Stimulated activated CD4-positive, alpha-beta T cell treated with anti-CD3 and anti-CD28 coated beads, Interleukin-1b, Interleukin-23, amount 100 ng/mL, for 1 hour (primary cell): ENCODE measurements around the gene COA1.

Experiments
- DNase-seq, 2 donors: peaks; one replicate each; pipeline ENCODE4 v3.0.0-alpha.2; 2020; ENCODE audit warnings: low read depth in 2 of 2

Gene COA1

DNA sequence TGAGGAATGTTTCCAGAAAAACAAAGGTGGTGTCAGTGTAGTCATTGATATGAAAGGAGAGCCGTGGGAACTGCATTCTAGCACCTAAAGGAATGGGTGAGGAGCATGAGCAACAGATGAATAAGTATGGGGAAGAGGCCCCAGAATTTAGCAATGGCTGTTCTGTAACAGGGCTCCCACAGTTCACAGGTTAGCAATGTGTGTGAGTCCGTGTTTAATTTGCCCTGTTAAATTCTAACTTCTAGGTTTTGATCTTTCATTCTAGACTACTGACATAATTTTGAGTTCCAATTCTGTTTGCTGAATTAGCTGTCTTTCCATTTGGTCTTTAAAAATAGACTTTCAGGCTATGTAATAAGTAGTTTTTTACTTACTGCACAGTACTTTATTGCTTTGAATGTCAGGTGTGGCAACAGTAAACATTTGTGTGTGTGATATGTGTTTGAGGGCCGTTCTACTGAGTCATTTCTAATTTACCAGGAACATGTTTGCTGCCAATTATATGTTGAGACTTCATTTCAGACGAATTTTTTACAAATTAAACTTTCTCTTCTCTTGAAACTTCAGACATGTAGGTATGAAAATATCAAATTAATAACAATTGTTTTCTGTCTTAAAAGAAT lies 137.7 kb downstream of the COA1 start:
- DNase-seq = no peak

GRCh38 chr7:43590862-43591557 lies 138.3 kb downstream of the COA1 start:
- no peak for DNase-seq

DNA sequence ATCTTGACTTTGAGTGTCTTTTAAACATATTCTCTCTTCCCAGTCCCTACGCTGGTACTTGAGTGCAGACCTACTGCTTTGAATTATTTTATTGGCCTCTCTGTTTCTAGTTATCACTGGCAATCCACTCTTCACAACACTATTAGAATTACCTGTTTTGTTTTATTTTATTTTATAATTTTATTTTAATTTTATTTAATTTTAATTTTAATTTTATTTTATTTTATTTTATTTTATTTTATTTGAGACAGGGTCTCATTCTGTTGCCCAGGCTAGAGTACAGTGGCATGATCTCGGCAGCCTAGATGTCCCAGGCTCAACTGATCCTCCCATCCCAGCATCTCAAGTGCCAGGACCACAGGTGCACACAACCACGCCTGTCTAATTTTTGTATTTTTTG lies 139.6 kb downstream of the COA1 start:
- DNase-seq = no peak
